D721Med (cell line): ENCODE measurements around the gene FMN1.

ENCODE experiments used
- DNase-seq: peaks from one replicate; pipeline ENCODE4 v3.0.0; 2011; ENCODE audit warnings: low spot score; ENCODE audit not compliant: insufficient read length
- FAIRE-seq: peaks from 2 replicates; lab custom pipeline; 2011; peaks lifted over from hg19 to GRCh38; lab: Jason Lieb, UNC
- CTCF ChIP-seq: IDR thresholded peaks from 2 replicates; pipeline ENCODE4 v1.5.1; 2012; ENCODE audit warnings: mild to moderate bottlenecking, control low read depth; ENCODE audit not compliant: insufficient read depth; ENCODE audit errors: missing control alignments

FMN1 gene

GRCh38 chr15:32944431-32944830, 250.1 kb downstream of the FMN1 start:
- FAIRE-seq, result no peak
- TF ChIP-seq CTCF, result no peak

GRCh38 chr15:32943711-32944110, 250.8 kb downstream of the FMN1 start:
- FAIRE-seq, result no peak
- no peak for DNase-seq
- no peak for TF ChIP-seq CTCF

More at GRCh38 chr15:32944431-32944830, 250.1 kb downstream of the FMN1 start:
- no peak for DNase-seq

DNA sequence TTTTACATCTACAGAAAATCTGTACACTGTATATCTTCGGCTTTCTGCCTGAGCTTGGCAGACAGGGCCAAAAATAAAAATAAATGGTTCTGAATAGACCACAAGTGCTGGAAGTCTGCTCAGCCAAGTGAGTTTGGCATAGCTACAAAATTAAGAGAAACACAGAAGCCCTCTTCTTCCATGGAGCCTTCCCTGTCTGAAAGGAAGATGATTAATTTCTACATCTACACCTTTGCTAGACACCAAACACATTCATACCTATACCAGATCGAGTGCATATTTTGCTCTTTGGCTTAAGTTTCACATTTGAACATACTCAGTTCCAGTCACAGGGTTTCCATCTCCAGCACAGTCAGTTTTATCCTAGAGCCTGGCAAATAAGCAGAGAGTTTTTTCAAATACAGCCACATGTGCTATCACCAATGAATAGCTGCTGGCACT, 252.1 kb downstream of the FMN1 start:
- no peak for DNase-seq
- no peak for TF ChIP-seq CTCF
- FAIRE-seq, result no peak

DNA sequence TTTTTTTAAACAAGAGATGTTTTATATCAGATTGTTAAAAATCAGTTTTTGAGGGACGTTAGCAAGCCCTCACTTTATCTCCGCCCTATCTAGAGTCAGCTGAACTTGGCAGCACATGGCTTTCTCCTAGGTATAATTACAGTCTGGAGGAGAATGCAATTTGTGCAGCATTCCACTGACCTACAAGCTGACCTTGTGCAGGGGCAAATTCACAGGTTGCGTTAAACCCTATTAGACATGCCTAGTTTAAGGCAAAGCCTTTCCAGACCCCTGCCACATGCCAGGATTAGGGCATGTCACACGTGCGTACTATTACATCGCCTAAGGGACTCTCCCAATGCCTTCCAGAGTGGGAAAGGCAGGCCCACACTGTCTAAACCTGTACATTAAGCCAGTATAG, 252.7 kb downstream of the FMN1 start:
- no peak for DNase-seq
- TF ChIP-seq CTCF, result no peak
- FAIRE-seq, result no peak

GRCh38 chr15:32936976-32937375, 257.5 kb downstream of the FMN1 start:
- DNase-seq, result no peak
- no peak for TF ChIP-seq CTCF
- no peak for FAIRE-seq

- TF ChIP-seq CTCF, result peak; percentile 51
- DNase-seq (no peak), FAIRE-seq (no peak)
These were observed 258.1 kb downstream of the FMN1 start for GRCh38 chr15:32936283-32936918.

- no peak for DNase-seq
- no peak for TF ChIP-seq CTCF
- FAIRE-seq, result no peak
These were observed 259.4 kb downstream of the FMN1 start for GRCh38 chr15:32935139-32935538.
